Endothelial cell of umbilical vein (primary cell): ENCODE data around the gene UTS2B.

Experiments used
- CTCF ChIP-seq, 2 donors: IDR thresholded peaks; 1 replicate in 1 of 2; 2 replicates in 1 of 2; pipeline ENCODE4 v1.5.1; 2011; ENCODE audit warnings: low read length in 2 of 2, mild to moderate bottlenecking in 2 of 2, moderate library complexity in 2 of 2, control low read depth in 1 of 2, inconsistent platforms in 1 of 2, low read depth in 1 of 2; ENCODE audit not compliant: insufficient read depth in 1 of 2; ENCODE audit errors: extremely low read depth in 1 of 2
- EZH2 ChIP-seq: IDR thresholded peaks from 2 replicates; pipeline ENCODE4 v1.6.1; 2012; ENCODE audit warnings: borderline replicate concordance, low read depth, mild to moderate bottlenecking, moderate library complexity, low read length, inconsistent platforms; ENCODE audit not compliant: severe bottlenecking
- MAX ChIP-seq: IDR thresholded peaks from 2 replicates; pipeline ENCODE4 v1.6.1; 2011; ENCODE audit not compliant: insufficient read depth, insufficient read length
- POLR2A ChIP-seq: IDR thresholded peaks from 2 replicates; pipeline ENCODE4 v1.6.1; 2012; ENCODE audit warnings: low read depth, mild to moderate bottlenecking, control low read depth, low read length
- POLR2AphosphoS5 ChIP-seq: IDR thresholded peaks from 2 replicates; pipeline ENCODE4 v1.6.1; 2012; ENCODE audit warnings: low read depth, mild to moderate bottlenecking, control low read depth, low read length, moderate library complexity; ENCODE audit not compliant: insufficient read depth

- TF ChIP-seq POLR2A (no peak), CTCF (IDR thresholded peaks at IDR 0.05; ENCODE audit: extremely low read depth in 1 of 2, insufficient read depth in 1 of 2, low read depth in 1 of 2, low read length in 2 of 2) (no peak), POLR2AphosphoS5 (no peak), EZH2 (no peak), MAX (no peak)
Measured at GRCh38 chr3:191345334-191345733, 15.0 kb upstream of the UTS2B start.
